Embryonic facial prominence (tissue), 1 donor: Measurements from ENCODE around the gene DAP.
"Not testable (repeated sequence)": the region's sequence is repeated elsewhere in the genome, so short reads cannot be mapped to it uniquely, and the experiment has no call there.

Experiments
- DNase-seq: peaks from one replicate; pipeline ENCODE4 v3.0.0-alpha.2; 2016; ENCODE audit errors: extremely low spot score

Gene DAP

DNA sequence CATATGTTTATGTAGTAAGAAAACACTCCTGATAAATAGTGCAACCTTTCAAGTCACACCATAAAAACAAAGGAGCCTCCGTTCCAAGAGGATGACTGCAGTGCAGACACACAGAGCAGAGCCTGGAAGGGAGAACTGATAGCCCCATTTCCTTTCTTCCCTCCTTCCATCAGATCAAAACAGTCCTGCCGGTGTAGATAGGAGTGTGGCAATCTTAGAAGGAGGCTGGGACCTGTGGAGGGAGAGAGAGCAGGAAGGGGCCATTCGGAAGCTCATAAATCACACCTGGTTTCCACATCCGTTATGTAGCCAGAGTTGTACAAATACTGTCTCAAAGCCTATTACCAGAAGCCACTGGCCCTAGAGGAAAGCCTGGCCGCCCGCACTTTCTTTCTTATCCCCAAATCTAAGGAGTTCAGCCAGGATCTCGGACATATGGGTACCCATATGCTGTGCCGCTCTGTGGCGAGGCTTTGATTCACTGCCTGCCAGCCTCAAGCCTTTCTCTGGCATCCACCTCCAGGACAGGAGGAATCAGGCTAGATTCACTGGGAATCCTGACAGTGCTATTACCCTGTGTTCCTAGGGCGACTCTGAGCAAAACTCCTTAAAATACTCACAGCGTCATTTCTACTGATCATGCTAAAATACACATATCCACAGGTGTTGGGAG, 26.9 kb downstream of the DAP start:
- DNase-seq = no peak

DNA sequence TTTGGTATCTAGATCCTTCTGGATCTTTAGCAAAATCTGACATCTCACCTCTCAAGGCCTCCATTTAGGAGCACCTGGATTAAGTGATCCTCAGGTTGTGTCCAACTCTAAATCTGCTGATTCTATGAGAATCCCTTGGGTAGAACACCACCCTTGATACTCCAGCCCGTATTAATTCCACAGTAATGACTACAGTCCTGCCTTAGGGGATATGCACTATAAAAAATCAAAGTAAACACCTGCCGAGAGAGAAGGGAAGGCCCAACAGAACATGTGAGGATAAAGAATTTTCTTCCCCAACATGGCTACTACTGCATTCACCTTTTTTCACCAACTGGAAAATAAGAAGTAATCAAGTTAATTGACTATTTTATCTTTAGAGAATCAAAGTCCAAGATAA, 27.6 kb downstream of the DAP start:
- no peak for DNase-seq

- no peak for DNase-seq
Observed at GRCh38 chr5:10731913-10732312, 29.1 kb downstream of the DAP start.

GRCh38 chr5:10730043-10730351, 31.0 kb downstream of the DAP start:
- no peak for DNase-seq

GRCh38 chr5:10729320-10730042, 31.6 kb downstream of the DAP start:
- no peak for DNase-seq

- DNase-seq = no peak
Observed at GRCh38 chr5:10728679-10729078, 32.4 kb downstream of the DAP start.

DNA sequence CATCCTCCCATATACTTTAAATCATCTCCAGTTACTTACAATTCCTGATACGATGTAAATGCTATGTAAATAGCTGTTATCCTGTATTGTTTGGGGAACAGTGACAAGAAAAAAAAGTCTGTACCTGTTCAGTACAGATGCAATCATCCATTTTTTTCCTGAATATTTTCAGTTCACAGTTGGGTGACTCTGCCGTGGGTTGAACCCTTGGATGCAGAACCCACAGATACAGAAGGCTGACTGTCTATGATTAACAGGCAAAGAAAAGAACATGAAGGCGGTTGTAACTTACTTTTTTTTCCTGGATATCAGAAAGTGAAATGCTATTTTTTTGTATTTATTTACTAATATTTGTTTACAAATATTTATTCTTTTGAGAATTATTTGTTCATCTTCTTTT, 33.2 kb downstream of the DAP start:
- no peak for DNase-seq

GRCh38 chr5:10726913-10727517, 34.0 kb downstream of the DAP start:
- no peak for DNase-seq

DNA sequence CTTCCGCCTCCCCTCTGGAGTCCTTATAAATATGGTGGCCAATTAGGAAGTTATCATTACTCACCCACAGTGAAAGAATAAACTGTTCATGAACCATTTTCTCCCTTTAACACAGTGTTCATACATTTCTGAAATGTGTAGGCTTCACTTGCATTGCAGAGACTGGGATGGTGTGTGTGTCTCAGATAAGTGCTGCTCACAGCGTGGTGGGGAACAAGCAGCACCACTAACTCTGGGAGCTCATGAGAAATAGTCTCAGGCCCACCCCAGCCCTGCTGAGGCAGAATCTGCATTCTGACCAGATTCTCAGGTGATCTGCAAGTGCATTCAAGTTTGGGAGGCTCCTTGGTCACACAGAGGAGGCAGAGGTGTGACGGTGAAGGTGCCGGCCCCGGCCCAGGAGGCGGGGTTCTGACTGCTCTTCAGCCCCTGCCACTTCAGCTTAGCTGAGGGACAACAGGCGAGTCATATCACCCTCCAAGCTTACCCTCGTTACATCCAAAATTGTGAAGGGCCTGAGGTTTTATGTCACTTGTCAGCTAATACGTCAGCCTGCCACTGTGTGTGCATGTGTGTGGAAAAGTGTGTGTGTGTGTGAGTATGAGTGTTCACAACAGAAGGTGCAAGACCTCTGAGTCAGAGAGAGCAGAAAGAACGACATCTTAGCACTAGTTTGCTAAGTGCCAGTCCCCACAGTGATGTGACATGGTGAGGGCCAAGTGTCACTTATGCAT, 34.7 kb downstream of the DAP start:
- DNase-seq = no peak

- DNase-seq = no peak
Observed at GRCh38 chr5:10725636-10726035, 35.4 kb downstream of the DAP start.

DNA sequence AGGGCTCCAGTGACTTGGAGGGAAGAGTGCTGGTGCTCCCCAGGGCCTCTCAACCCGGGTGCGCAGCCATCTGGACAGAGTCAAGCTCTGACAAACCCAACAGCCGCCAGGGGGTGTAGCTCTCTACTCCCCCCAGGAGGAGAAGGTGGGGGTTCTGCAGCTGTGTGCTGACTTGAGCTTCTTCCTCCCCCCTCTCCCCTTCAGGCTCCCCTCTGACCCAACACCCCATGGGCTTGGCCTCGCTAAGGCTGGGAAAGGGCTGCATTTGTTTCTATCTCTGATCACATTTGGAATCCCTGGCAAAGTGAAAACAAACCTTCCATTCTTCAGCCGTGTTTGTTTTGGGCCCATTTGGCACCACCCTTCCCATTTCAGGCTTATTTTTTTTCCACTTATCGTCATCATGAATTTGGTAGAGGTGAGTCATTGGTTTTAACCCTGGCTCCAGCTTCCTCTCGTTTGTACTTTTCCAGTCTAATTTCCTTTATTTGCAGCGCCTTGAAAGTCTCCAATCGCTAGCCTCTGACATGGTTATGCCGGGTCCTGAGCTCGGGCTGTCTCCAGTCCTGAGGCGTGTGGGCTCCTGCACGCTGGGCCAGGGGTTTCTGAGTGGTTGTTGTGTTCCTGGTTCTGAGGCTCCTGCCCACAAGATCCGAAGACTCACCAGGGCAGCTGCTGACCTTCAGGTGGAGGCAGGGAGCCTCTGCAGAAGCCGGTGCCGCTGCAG, 36.1 kb downstream of the DAP start:
- no peak for DNase-seq

DNA sequence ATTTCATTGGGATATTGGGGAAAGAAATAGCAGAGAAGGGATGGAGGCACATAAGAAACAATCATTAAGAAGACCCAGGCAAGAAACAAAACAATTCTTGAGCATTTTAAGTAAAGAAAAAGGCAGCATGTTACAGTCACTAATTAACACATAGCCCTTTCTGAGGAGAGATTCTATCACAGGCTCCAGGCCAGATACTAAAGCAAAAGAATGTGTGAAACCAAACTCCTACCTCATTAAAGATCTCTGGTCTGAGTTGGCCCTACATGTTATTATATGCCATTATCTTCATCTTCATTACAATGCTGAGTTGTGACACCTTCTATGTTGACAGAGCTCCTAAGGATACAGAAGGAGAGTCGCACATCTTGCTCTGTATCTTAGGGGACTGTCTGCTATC, 37.5 kb downstream of the DAP start:
- no peak for DNase-seq

DNA sequence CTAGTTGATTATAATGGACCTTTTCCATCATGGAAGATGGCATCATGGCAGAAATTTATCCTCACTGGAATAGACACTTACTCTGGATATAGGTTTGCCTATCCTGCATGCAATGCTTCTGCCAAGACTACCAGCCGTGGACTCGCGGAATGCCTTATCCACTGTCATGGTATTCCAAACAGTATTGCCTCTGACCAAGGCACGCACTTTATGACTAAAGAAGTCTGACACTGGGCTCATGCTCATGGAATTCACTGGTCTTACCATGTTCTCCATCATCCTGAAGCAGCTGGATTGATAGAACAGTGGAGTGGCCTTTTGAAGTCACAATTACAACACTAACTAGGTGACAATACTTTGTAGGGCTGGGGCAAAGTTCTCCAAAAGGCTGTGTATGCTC, 40.3 kb downstream of the DAP start:
- not testable (repeated sequence) for DNase-seq

DNA sequence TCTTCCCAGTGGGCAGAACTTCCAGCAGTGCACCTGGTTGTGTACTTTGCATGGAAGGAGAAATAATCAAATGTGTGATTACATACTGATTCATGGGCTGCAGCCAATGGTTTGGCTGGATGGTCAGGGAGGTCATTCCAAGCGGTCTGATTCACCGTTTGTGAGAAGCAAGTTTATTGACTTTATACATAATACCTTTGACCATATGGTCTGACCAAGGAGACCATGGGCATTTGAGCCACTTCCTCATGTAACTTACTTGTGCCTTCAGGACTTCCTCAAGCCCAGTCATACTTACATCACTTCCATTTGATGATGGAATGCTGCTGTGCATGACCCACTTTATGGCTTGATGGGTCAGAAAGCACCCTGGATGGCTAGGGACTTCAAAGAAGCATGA, 41.1 kb downstream of the DAP start:
- no peak for DNase-seq

DNA sequence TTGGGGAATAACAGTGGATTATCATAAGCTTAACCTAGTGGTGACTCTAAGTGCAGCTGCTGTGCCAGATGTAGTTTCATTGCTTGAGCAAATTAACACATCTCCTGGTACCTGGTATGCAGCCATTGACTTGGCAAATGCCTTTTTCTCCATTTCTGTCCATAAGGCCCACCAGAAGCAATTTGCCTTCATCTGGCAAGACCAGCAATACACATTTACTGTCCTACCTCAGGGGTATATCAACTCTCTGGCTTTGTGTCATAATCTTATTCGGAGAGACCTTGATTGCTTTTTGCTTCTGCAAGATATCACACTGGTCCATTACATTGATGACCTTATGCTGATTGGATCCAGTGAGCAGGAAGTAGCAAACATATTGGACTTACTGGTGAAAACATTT, 42.4 kb downstream of the DAP start:
- not testable (repeated sequence) for DNase-seq

DNA sequence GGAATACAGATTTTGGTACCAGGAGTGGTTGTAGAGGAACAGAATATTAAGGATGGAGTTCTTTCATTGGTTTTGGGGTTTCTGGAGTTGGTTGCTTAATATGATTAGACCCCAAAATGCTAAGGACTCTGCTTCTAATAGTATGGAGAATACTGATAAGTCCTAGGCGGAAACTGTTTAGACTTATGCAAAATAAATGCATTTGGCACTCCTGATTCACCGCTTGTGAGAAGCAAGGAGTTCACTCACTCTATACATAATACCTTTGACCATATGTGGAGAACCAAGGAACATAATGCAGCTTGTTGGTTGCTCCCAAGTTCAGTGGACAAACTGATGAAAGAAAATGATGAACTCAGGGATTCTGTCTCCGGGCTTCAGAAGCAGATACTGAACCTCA, 44.2 kb downstream of the DAP start:
- not testable (repeated sequence) for DNase-seq

DNA sequence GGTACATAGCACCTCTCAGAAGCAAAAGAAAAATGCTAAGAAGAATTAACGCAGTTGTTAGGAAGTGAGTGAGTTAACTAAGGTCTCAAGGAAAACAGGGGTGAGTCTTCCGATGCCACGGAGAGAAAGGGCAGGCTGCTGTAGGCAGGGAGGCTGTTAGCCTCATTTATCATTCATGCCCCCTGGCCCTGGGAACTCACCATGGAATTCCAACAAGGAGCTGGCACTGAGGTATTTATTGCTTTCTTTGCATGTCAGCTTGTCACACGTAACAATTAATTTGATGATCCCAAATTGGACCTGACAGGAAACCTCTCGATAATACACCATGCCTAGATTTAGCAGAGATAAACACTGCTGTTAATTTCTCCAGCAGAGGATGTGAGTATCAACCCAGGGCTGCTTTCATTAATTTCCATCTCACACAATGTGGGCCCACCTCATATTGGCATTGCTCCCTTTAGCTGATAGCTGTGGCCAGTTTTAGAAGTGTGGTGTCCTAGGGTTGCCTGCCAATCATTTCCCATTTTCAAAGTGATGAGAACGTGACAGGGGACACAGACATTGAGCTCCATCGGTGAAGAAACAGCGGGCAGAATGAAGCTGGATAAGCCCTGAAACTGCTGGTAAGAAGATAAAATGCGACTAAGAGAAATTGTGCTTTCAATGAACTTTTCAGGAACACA, 45.3 kb downstream of the DAP start:
- DNase-seq = no peak

- no peak for DNase-seq
Observed at GRCh38 chr5:10712574-10713366, 48.3 kb downstream of the DAP start.

GRCh38 chr5:10711562-10711961, 49.5 kb downstream of the DAP start:
- no peak for DNase-seq

- DNase-seq = no peak
Observed at GRCh38 chr5:10710513-10711128, 50.4 kb downstream of the DAP start.
